HCEC 1CT (cell line): ENCODE results near the gene CNPPD1.

Source experiments
- DNase-seq: peaks from one replicate; pipeline ENCODE4 v3.0.0-alpha.2; 2017

The CNPPD1 gene

DNA sequence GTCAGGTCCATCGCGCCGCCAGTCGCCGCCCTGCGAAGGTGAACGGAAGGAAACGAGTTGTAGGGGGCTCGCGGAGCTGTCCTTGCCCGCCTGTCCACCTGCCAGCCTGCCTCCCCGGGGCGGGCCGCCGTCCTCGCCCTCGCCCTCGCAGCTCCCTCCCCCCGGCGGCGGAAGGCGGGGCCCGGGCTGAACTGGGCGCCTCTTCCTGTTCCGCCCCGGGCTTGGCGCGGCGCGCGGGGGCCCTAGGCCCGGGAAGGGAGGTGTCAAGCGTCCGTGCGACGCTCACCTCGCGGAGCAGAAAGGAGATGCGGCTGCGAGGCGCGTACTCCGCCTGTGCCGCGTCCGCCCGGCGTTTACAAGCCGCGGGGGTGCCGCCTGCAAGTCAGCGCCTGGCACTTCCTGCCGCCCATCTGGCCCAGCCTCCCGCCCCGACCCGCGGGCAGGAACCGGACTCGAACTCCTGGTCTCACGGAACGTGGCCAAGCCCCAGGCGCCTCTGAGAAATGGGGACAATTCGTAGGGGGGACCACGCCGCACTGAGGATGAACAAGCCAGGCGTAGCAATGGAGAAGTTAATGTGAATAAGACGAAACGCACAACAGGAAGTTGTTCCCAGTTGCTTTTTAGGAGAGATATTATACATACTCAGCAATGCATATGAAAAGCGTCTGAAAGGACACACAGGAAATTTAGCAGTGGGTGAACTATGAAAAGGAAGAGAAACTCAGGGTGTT, at the start of gene CNPPD1:
CNPPD1 (minus strand) TSS at position 108 of the 734 bp plus-strand sequence; CDS start at position 11, 97 bp downstream.
- peak; percentile 81 for DNase-seq

DNA sequence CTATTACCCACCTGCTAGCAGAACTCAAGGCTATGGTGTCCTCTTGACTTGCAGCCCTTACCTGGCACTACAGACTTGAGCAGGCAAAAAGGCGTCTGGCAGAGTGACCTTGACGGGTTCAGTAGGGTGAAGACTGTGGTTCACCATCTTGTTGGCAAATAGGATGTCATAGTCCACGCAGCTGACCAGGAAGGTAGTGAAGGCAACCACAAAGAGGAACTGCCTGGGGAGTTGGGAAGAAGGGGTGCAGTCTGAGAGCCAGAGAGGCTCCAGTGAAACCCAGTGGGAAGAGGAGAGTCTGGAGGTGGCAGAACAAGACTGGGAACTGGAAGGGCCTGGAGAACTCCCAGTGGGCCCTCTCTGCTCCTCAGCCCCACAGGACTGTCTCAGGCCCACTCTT, 48.6 kb upstream of the CNPPD1 start:
- DNase-seq: no peak

DNA sequence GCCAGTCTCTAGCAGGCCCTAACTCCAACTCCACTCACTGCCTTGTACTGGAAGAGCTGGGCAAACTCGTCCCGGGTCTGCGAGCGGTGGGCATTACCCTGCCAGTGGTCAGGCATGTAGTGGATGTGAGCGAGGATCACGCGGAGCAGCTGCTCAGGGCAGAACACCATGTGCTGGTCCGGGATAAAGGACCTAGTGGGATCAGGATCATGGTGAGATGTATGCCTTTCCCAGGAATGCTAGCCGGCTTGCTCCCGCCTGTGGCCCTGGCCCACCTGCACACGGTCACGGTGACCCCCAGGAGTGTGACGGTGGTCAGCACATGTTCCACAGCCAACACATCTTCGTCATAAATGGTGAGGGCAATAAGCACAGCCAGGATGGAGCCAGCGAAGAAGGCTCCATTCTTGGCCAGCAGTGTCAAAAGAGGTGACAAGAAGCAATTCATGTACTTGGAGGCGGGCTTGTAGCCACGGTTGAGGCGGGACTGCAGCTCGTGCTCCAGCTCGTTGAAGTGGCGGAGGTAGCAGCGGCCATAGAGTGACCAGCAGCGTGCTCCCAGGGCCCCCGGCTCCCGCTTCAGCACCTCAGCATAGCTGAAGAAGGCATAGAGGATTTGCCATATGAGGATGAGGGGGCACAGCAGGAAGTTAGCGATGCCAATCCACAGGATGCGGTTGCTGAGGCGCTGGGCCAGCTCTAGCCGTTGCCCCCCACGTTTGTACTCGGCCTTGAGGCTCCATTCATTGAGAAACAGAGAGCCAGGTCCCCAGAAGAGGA, 47.3 kb upstream of the CNPPD1 start:
- no peak for DNase-seq

DNA sequence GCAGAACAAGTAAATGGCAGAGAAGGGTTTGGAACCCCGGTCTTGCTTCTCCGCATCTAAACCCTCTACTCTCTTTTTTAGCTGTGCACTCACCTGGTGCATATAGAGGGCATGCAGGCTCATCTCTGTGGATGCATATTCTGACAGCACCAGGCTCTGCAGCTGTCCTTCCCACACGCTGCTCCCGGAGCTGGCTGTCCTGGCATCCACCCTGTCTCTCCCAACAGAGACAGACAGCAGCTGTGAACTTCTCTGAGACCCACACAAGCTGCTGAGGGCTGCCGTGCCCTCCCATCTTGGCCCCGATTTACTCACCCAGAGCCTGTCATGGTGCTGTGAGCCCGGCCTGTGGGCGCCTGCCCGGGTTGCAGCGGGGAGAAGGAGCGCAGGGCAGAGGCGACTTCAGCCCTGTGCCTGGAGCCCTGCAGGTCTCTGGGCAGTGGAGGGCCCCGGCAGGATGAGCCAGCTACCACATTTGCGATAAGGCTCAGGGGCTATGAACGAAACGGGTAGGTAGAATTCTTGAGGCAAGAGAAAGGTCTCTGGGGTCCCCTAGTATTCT, 45.3 kb upstream of the CNPPD1 start:
- DNase-seq: no peak

DNA sequence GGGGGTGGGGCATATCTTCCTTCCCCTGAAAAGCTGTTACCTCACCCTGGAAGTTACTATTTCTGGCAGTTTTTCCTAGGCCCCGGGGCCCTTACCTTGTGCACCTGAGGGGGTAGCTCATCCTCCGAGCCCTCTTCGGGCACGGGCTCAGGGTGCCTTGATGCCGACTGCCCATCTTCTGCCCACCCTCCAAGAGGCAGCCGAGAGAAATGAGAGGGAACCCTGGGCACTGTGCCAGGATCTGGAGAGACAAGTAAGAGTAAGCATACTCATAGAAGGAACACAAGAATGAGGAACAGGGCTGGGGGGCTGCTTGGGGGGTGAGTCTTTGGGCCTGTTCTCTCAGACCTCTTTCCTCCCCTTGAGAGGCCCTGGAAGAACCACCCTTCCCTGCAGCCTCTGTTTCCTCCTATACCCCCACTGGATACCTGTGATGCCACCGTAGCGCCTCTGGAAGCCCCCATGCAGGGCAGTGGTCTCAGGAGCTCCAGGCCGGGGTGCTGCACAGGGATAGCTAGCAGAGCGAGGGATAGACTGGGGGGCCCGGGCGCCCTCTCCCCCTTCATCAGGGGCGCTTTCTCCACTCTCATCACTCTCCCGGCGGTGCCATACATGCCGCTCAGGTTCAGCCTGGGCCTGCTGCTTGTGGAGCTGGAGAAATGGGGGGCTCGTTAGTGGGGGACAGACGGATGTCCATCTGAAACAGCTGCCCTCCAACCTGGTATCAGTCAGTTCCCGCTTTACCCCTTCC, 44.1 kb upstream of the CNPPD1 start:
- DNase-seq: no peak

DNA sequence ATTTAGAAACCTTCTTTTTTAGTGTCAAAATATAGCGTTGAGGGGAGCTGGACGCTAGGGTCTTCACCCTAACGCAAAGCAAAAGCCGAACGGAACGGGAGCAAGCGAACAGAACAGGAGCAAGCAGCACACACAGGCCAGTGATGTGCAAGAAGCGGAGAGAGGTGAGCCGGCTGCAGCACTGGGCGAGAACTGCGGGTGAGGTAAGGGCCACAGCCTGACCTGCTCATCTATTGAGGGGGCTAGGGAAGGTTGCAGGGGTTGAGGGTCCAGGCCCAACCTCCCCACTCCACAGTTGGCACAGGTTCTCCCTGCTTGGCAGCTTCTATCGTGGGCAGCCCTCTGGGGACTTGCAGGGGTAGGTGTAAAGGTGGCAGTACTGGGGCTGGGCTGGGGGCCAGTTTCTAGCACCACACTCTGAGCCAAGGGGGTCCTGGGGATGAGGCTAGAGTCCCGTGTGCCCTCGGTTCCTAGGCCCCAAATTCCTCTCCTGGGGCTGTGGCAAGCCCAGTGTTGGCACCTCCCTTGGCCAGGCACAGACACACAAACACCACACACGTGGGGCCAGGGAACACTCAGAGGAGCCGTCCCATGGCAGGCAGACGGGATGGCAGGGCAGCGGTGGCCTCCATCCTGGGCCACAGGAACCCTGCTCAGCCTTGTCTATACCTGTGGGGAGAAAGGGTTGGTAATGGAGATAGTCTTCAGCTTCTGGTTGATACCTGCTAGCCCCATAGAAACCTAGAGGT, 43.2 kb upstream of the CNPPD1 start:
- DNase-seq: no peak

DNA sequence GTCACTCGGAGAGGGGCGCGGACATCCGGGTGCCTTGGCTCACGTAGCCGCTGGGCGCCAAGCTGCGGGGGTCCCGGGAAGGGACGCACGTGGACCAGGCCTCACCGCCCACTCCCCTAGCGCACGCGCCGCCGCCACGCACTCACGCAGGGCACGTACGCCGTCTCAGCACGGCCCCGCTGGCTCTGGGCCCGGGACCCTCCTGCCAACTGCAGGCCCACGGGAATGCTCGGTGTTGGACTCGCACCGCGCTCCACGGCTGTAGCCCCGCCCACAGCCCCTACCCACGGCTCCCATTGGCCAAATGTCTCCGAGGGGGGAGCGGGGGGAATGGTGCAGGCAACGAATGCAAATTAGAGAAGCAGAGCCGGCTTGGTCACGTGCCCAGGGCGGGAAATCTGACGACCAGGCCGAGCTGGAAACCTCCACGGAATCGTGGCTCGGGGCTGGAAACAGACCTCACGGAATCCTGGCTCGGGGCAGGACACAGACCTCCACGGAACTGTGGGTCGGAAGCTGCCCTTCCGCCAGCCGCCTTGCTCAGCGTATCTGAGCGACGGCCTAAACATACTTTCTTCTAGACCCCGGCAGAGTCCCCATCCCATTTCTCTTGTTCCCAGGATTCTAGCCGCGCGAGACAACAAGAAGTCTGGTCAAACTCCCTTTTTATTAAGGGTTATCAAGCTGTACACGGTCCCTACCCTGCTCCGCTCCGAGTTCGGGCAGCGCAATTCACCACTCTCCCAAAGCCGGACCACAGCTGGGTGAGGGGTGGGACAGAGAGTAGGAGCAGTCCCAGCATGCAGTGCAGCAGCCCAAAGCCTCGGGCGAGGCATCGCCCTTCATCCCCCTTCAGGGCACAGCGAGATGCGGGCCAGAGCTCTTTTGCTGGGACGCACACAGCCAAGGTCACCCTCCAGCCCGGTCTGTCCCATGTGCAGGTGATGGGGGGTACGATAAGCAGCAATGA, 42.3 kb upstream of the CNPPD1 start, which contains the start of gene ABCB6:
ABCB6 (minus strand) TSS at position 227 of the 970 bp plus-strand sequence. CDS start 285 bp downstream, outside the sequence.
- peak; percentile 88 for DNase-seq

DNA sequence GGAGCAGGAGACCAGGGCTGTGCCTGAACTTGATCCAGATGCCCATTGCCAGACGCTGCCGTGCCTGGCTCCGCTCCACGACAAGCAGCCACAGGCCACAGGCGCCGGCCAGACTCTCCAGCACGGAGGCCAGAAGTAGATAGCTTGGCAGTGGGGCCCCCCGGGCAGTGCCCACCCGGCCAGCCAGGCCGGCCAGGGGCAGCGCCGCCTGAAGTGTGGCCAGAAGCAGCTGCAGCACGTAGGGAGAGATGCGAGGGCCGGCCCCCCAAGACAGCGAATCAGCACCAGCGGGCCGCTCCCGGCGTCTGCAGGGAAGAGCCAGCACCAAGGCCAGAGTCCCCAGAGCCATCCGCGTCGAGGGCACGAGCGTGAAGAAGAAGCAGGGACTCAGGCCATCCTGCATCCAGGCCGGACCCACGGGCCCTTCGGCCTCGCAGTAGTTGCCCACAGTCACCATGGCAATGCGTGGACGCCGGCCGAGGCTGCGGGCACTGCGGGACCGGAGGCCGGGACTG, 41.5 kb upstream of the CNPPD1 start:
- DNase-seq: peak; percentile 70

DNA sequence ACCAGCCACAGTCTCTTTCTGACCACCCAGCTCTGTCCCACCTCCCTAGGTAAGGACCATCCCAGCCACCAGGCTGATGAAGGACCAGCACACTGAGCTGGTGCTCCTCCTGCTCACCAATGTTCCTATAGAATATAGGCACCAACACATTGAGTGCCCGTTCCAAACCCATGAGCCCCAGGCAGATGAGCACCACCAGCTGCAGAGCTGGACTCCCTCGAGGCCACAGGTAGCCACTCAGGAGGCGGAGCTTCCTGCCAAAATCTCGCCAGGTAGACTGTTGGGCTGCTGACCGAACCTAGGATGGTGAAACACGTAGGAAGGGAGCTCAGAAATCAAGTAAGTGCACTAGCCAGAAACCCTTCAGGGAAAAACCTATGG, 39.8 kb upstream of the CNPPD1 start:
- no peak for DNase-seq

DNA sequence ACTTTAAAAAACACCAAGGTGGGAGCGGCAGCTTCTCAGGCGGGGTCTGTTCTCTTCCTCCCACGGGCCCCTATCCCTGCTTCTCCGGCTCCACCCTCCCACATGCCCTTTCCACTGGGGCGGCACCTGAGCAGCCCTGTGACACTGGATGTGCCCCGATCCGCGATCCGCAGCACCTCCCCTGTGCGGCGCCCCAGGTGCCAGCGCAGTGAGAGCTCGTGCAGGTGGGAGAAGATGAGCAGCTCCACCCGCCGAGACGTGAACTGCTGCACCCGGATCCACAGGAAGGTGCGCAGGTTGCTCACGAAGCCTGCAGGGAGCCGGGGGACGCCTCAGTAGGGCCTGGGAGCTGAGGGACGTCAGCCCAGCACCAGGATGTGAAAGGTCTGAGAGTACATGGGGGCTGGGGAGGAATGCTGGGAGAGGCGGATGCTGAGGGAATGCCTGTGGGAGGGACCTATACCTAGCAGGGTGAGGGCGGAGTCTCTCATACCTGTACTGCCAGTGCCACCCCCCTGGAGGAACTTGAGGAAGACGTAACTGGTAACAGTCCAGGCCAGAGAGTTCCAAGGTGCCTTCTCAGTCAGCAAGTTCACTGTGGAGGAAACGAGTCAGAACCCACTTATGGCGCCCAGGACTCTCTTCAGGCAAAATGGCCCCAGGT, 39.3 kb upstream of the CNPPD1 start:
- no peak for DNase-seq

DNA sequence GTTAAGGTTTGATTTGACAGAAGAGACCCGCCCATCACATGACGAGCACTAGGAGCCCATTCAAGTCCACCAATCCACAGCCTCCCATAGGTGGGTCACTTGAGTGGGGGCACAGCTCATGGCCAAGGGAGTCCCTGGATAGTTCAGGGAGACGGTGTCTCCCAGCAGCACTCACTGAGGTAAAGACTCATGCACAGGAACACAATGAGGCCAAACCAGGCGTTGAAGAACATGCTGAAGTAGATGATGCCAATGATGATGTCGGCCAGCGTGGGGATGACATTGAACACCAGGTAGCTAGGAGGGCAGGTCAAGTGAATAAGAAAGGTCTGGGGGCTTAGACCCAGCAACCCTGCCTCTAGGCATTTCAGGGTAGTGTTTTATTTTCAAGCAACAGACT, 38.1 kb upstream of the CNPPD1 start:
- no peak for DNase-seq

DNA sequence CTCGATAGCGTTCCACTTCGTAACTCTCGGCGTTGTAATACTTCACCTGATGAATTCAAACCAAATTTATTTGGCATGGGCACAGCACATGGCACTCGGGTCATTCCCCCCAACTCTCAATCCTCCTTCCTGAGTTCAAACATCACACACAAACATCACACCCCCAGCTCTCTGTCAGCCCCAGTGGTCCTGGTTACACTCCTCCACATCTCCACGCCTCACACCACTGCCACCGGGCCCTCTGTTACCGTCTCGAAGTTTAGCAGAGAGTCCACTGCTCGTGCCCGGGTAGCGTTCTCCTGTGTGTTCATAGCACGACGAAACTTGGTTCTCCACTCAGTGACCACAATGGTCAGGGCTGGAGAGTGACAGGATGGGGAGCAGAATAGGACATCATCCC, 37.4 kb upstream of the CNPPD1 start:
- DNase-seq: no peak

DNA sequence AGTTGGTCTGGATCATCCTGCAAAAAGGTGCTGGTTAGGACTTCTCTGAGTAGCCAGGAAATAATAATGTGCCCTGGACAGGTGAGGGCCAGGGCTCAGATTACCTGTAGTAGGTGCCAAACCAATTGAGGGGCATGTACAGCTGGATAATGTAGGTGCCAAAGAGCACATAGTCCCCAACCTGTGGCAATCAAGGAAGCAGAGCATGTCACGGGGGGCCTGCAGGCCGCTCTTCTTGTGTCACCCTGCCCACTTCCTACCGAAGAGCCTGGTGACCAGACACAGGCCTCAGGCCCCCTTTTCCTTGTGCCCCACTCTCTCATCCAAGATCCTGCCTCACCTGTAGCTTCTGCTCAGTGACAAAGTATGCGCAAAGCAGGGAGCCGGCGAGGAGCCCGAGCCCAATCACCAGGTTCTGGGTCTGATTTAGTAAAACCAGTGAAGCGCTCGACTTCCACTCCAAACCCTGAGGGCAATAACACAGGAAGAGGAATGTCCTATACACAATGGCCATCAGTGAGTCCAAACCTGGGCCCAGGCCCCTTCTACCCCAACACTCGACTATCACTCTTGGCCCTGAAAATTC, 36.9 kb upstream of the CNPPD1 start:
- DNase-seq: no peak

DNA sequence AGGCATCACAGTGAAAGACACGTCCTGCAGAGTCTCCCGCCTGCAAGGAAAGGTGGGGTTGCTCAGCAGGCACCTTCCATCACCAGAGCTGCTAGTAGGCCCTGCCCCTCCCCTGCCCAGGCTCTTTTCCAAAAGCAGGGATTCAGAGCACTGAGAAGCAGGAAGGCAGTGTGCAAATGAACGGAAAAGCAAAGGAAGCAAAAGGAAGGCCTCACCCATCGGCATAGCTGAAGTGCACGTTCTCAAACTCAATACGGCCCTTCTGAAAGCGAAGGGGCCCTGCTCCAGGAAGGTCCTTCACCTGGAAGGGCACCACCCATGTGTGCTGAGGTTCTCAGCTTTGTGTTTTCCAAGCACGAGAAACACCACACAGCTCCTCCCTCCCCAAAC, 36.3 kb upstream of the CNPPD1 start:
- DNase-seq: no peak

DNA sequence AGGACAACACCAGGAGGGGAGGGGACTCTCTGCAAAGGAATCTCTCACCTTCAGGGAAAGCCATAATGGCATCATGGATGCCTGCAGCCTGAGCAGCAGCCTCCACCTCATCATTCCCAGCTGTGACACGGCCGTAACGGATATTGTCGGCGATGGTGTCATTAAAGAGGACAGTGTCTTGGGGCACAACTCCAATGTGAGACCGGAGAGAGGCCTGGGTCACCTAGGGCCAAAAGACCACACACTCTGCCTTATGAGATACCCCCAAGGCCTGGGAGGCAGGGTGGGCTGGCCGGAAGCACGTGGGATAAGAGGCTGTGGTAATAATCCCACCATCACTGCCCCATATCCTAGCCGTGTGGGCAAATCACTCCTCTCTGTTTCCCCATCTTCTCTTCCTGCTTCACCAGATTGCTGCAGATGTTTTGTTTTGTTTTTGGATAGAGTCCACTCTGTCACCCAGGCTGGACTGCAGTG, 34.2 kb upstream of the CNPPD1 start:
- no peak for DNase-seq

DNA sequence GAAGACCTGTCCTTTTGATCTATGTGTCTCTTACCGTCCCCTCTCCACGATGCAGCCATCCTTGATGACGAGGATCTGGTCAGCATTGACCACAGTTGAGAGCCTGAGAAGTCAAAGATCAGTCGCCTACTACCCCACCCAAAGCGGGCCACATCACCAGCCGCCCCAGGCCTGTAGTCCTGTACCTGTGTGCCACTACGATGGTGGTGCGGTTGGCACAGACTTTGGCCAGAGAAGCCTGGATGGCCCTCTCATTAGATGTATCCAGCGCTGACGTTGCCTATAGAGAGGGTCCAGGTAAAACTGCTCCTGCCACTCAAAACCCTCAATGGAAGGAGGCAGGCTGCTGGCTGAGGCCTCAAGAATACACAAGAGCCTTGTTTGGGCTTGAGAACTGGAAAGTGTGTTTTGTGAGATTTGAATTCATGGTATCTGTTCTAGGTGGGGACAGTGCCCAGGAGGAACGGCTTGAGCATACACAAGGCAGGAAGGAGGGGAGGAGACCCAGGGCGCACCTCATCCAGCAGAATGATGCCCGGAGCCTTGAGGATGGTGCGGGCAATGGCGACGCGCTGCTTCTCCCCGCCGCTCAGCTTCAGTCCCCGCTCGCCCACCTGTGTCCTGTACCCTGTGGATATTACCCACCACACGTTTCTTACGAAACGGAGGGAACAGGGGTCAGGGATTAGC, 33.6 kb upstream of the CNPPD1 start:
- no peak for DNase-seq

DNA sequence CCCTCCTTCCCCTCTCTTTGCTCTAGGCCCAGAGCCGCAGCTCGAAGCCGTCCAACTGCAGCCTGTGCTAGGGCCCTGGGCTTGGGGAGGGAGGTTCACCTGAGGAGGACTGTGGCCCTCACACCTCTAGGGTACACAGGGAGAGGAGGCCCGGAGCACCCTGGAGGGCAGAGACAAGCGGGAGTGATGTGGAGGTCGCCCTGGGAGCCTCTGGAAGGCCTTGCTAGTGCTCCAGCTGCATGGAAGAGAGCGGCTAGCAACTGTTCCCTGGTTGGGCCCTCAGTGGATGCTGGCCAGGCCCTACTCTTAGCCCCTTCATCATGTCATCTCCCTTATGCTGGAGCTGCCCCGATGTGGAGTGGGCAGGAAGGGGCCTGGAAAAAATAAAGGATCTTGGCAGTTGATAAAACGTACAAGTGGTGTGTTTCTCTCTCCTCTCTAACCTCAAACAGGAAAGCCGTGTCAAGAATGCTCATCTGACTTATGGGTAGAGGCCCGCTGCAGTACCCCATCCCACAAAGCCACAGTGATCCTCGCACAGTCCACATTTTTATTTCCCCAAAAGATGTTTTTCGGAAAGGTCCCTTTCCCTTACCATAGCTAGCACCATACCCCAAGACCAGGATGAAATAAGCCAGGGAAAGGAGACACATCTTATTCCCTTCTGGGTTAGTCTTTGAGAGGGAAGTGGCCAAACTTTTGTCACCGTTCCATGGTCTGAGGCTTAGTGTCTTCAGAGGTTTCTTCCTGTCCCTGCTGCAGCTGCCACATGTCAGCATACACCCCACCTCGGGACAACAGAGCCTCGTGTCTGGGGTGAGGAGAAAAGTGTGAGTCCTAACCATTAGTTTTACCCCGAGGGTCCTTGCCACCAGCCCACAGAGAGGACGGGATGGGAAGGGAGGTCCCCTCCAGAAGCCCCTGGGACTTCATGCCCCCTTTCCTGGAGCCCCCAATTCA, 32.8 kb upstream of the CNPPD1 start:
- no peak for DNase-seq
